SJSA1 (cell line): ENCODE results near the gene TEX12. TPM values are rescaled to one million over a fixed set of nuclear protein-coding genes. Genes with fewer than 3 reads are reported as not detected.
A peak's percentile ranks its signal among the peaks of the same experiment; 100 is the strongest.
"Not testable (repeated sequence)": the region's sequence is repeated elsewhere in the genome, so short reads cannot be mapped to it uniquely, and the experiment has no call there.

Experiments
- DNase-seq, 2 experiments: peaks; one replicate each; pipeline ENCODE4 v3.0.0-alpha.2; 2015 to 2020; ENCODE audit warnings: low spot score in 2 of 2, low read depth in 1 of 2
- H3K27ac ChIP-seq: fragments of 250-450 bp; sonication (Bioruptor Pico); 2 replicates; pipeline ENCODE4 v1.5.1; 2020; ENCODE audit warnings: mild to moderate bottlenecking, moderate library complexity
- H3K27me3 ChIP-seq: fragments of 250-450 bp; sonication (Bioruptor Pico); replicated peaks from 2 replicates; pipeline ENCODE4 v1.5.1; 2020; ENCODE audit warnings: mild to moderate bottlenecking, moderate library complexity
- H3K36me3 ChIP-seq: fragments of 250-450 bp; sonication (Bioruptor Pico); 2 replicates; pipeline ENCODE4 v1.5.1; 2020; ENCODE audit warnings: mild to moderate bottlenecking
- H3K4me1 ChIP-seq: fragments of 250-450 bp; sonication (Bioruptor Pico); replicated peaks from 2 replicates; pipeline ENCODE4 v1.6.1; 2021; ENCODE audit warnings: mild to moderate bottlenecking
- H3K4me3 ChIP-seq: fragments of 250-450 bp; sonication (Bioruptor Pico); 2 replicates; pipeline ENCODE4 v1.5.1; 2020; ENCODE audit warnings: mild to moderate bottlenecking
- H3K9me3 ChIP-seq: fragments of 250-450 bp; sonication (Bioruptor Pico); replicated peaks from 2 replicates; pipeline ENCODE4 v1.5.1; 2020; ENCODE audit warnings: mild to moderate bottlenecking
- total RNA-seq: library from RNA; depleted of rRNA; stranded (reverse); fragments of >200 nt; shearing (Covaris generic); gene quantifications from 2 replicates; pipeline ENCODE4 v1.2.3, GENCODE V29; 2014

The TEX12 gene
- total RNA-seq, 1 experiment from 2014 or later, result not detected

- no peaks in the 10 kb centered on the region for H3K9me3 ChIP-seq
- H3K36me3 ChIP-seq, result no peaks in the 10 kb centered on the region
- no peak for DNase-seq
- H3K4me3 ChIP-seq, result no peak overlapping the region
- peaks cover 43% of the 10 kb centered on the region for H3K4me1 ChIP-seq
- H3K27ac ChIP-seq, result no peak overlapping the region
- H3K27me3 ChIP-seq, result no peaks in the 10 kb centered on the region
These were observed 7.8 kb upstream of the TEX12 start for GRCh38 chr11:112159098-112160065.

DNA sequence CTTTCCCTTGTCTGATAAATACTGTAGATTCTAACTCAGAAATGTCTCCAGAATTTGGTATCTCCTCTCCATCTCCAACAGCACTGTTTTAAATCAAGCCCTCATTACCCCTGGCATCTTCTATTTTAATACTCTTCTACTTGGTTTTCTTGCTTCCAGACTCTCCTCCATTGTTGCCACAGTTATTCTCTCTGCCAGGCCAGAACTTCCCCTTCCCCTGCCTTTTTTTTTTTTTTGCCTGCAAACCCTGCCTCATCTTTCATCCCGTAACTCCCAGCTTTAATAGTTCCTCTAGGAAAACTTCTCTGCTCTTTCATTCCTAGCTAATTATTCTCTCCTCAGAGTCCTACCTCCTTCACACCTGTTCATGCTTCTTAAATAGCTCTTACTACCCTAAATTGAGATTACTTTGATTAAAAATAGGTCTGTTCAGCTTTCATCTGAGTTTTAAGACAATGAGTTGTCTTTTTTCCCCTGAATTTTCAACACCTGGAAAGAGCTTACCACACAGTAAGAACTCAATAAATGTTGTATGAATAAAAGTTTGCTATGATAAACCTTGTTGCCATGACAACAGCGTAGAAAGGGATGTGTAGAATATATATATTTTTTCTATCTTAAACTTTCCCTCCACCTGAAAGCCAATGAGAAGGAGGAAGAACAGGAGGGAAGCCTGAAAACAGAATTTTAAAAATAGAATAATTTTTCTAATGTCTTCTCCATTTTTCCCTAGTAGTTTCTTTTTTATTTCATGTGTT, 6.9 kb upstream of the TEX12 start:
- Histone ChIP-seq H3K9me3 (no peaks in the 10 kb centered on the region), H3K4me3 (no peak overlapping the region), H3K36me3 (no peaks in the 10 kb centered on the region), H3K27ac (no peak overlapping the region), H3K4me1 (peaks cover 49% of the 10 kb centered on the region), H3K27me3 (no peaks in the 10 kb centered on the region)
- no peak for DNase-seq

DNA sequence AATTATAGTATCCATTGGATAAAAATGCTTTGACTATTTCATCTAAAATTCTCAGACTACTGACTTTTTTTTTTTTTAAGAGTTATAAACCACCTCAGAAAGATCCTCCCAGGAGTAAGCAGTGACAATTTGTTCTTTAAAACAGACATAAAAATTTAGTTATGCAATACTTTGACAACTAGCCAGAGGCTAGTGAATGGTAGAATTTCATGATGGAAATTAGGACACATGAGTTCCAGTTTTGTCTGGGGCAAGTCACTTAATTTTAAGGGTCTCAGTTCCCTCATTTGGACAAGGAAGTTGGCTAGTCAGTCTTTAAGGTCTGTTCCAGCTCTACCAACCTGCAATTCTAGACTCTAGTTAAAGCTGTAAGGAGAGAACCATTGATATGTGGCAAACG, 6.2 kb upstream of the TEX12 start:
- H3K36me3 ChIP-seq, result no peaks in the 10 kb centered on the region
- no peak for DNase-seq
- no peaks in the 10 kb centered on the region for H3K27me3 ChIP-seq
- H3K9me3 ChIP-seq, result no peaks in the 10 kb centered on the region
- H3K27ac ChIP-seq, result no peak overlapping the region
- H3K4me1 ChIP-seq, result peaks cover 46% of the 10 kb centered on the region
- no peak overlapping the region for H3K4me3 ChIP-seq

GRCh38 chr11:112162200-112162599, 5.0 kb upstream of the TEX12 start:
- H3K4me3 ChIP-seq, H3K9me3 ChIP-seq, DNase-seq, H3K36me3 ChIP-seq, H3K27me3 ChIP-seq: not testable (repeated sequence)
- Histone ChIP-seq H3K4me1 (peaks cover 36% of the 10 kb centered on the region), H3K27ac (peak overlapping the region; percentile 63)

GRCh38 chr11:112162761-112163546, 4.2 kb upstream of the TEX12 start:
- Histone ChIP-seq H3K27ac (peak overlapping the region; percentile 63), H3K9me3 (no peaks in the 10 kb centered on the region), H3K4me3 (no peak overlapping the region), H3K27me3 (no peaks in the 10 kb centered on the region), H3K4me1 (peaks cover 30% of the 10 kb centered on the region), H3K36me3 (no peaks in the 10 kb centered on the region)
- DNase-seq, result peak in 1 of 2 experiments; percentile 43

DNA sequence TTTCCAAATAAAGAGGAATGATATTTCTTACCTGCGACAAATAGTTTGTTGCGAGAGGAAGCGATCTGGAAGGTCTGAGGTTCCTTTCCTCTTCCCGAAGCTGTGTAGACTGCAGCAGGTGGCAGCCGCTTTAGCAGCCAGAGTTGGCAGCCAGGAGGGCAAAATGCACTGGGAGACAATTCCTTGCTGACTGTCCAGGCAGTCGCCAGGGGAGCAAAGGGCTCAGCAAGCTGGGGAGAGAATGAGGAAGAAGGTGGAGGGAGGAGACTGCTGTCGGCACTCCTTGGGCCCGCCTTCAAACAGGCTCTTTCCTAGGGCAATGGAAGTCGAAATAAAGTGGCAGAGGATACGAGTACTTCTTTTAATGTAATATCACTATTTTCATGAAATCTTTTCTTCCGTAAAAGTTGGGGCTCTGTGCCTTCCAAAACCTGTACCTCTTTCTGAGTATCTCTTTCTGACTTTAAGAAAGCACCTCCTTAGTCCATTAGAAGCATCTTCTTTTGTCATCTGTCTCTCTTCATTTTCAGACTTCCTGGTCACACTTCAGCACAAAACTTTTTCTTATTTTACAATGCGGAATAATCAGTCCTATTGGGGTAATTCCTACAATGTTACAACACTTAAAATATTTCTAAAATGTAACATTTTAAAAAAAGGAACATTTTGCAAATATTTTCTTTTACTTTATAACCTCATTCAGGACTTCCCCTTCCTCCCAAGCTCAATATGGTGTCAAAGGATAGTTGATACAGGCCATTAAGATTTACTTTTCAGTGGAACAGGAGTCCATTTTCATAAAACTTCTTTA, 3.1 kb upstream of the TEX12 start, which contains the start of gene IL18:
TSS of gene IL18 (minus strand) at position 220 of the 811 bp plus-strand sequence. CDS start 9,041 bp downstream, outside the sequence.
- no peak for DNase-seq
- H3K36me3 ChIP-seq, result no peaks in the 10 kb centered on the region
- H3K4me1 ChIP-seq, result peaks cover 26% of the 10 kb centered on the region
- H3K27ac ChIP-seq, result peak within 1 kb of the TSS; percentile 63
- no peaks in the 10 kb centered on the region for H3K9me3 ChIP-seq
- no peaks in the 10 kb centered on the region for H3K27me3 ChIP-seq
- H3K4me3 ChIP-seq, result no peak within 1 kb of the TSS

DNA sequence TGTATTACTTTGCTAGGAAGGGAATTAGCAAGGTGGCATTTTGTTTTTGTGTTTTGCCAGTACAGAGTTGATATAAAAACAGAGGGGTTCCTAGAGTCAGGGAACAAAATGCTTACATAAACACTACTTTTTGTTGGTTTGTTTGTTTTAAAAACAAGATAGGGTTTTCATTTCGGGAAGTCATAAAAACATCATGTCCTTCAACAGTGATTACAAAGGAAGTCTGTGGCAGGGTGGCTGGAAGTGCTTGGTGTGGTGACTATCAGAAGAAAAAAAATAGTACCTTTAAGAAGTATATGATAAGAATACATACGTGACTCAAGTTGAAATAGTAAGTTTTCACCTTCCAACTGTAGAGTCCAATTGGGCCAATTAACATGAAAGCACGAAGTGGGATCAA, 2.1 kb upstream of the TEX12 start:
- peaks cover 23% of the 10 kb centered on the region for H3K4me1 ChIP-seq
- no peak for DNase-seq
- H3K36me3 ChIP-seq, result no peaks in the 10 kb centered on the region
- no peaks in the 10 kb centered on the region for H3K9me3 ChIP-seq
- no peak overlapping the region for H3K4me3 ChIP-seq
- H3K27me3 ChIP-seq, result no peaks in the 10 kb centered on the region
- no peak overlapping the region for H3K27ac ChIP-seq

- Histone ChIP-seq H3K36me3 (no peaks in the 10 kb centered on the region), H3K27me3 (no peaks in the 10 kb centered on the region), H3K27ac (no peak overlapping the region), H3K9me3 (no peaks in the 10 kb centered on the region), H3K4me1 (peaks cover 23% of the 10 kb centered on the region), H3K4me3 (no peak overlapping the region)
- no peak for DNase-seq
These were observed 610 bp upstream of the TEX12 start for GRCh38 chr11:112166562-112166961.

GRCh38 chr11:112172362-112172994, 5.3 kb downstream of the TEX12 start:
- Histone ChIP-seq H3K27me3 (no peaks in the 10 kb centered on the region), H3K4me1 (no peaks in the 10 kb centered on the region), H3K9me3 (no peaks in the 10 kb centered on the region), H3K4me3 (no peak overlapping the region), H3K36me3 (no peaks in the 10 kb centered on the region), H3K27ac (no peak overlapping the region)
- DNase-seq, result no peak

GRCh38 chr11:112173152-112173551, 6.0 kb downstream of the TEX12 start:
- no peaks in the 10 kb centered on the region for H3K36me3 ChIP-seq
- H3K9me3 ChIP-seq, result no peaks in the 10 kb centered on the region
- H3K27ac ChIP-seq, result no peak overlapping the region
- no peaks in the 10 kb centered on the region for H3K4me1 ChIP-seq
- H3K27me3 ChIP-seq, result no peaks in the 10 kb centered on the region
- H3K4me3 ChIP-seq, result no peak overlapping the region
- no peak for DNase-seq

GRCh38 chr11:112174789-112175598, 7.8 kb downstream of the TEX12 start, which contains the start of gene BCO2:
TSS of gene BCO2 (plus strand) at chr11:112175512. CDS start at chr11:112175602, 90 bp downstream.
- Histone ChIP-seq H3K36me3 (no peaks in the 10 kb centered on the region), H3K4me1 (no peaks in the 10 kb centered on the region), H3K27ac (peak within 1 kb of the TSS; percentile 36; the same call in 1 of the 2 replicates), H3K27me3 (no peaks in the 10 kb centered on the region), H3K4me3 (peak within 1 kb of the TSS; percentile 24), H3K9me3 (no peaks in the 10 kb centered on the region)
- peak; percentile 62 to 68 for DNase-seq

DNA sequence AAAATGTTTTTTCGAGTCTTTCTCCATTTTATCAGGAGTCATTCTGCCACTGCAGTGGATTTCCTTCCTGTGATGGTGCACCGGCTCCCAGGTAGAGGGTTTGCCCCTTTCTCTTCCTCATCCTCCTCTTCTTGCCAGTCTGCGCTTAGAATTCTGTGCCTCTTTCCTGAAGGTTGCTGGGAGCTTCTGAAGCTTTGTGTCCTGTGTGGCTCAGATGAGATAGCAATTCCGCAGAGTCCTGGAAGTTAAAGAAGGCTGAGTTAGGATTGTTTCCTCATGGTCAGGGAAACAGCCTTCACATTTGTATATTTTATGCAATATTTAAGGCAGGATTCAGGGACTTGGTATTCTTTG, 8.4 kb downstream of the TEX12 start:
- Histone ChIP-seq H3K4me3 (peak overlapping the region; percentile 24; the same call in 1 of the 2 replicates), H3K9me3 (no peaks in the 10 kb centered on the region), H3K36me3 (no peaks in the 10 kb centered on the region), H3K27me3 (no peaks in the 10 kb centered on the region), H3K4me1 (no peaks in the 10 kb centered on the region), H3K27ac (no peak overlapping the region)
- DNase-seq, result no peak
